Liver (tissue), 9 donors: Measurements from ENCODE around the gene INPP4B. TPM values are rescaled to one million over a fixed set of nuclear protein-coding genes. Genes with fewer than 3 reads are reported as not detected.

Experiments used
- DNase-seq: peaks from one replicate; pipeline ENCODE4 v3.0.0-alpha.2; 2017; ENCODE audit warnings: low spot score
- H3K27ac ChIP-seq, 2 donors: one replicate each; pipeline ENCODE4 v1.7.0; 2013; ENCODE audit warnings: inconsistent platforms in 2 of 2, low read length in 2 of 2, control low read depth in 1 of 2, low read depth in 1 of 2, mild to moderate bottlenecking in 1 of 2
- H3K27me3 ChIP-seq, 4 donors: one replicate each; pipeline versions ENCODE4 v1.6.1 to v1.7.0; 2013; ENCODE audit warnings: low read length in 3 of 4, inconsistent platforms in 1 of 4, mild to moderate bottlenecking in 1 of 4, moderate library complexity in 1 of 4; ENCODE audit not compliant: control insufficient read depth in 4 of 4, insufficient read depth in 4 of 4
- H3K36me3 ChIP-seq, 4 donors: one replicate each; pipeline versions ENCODE4 v1.6.1 to v1.7.0; 2013; ENCODE audit warnings: low read length in 3 of 4, mild to moderate bottlenecking in 3 of 4, low read depth in 1 of 4, moderate library complexity in 1 of 4; ENCODE audit not compliant: control insufficient read depth in 4 of 4, insufficient read depth in 3 of 4
- H3K4me1 ChIP-seq, 4 donors: one replicate each; pipeline versions ENCODE4 v1.6.1 to v1.7.0; 2013; ENCODE audit warnings: low read length in 3 of 4, mild to moderate bottlenecking in 3 of 4, moderate library complexity in 1 of 4; ENCODE audit not compliant: control insufficient read depth in 4 of 4, insufficient read depth in 4 of 4
- H3K4me3 ChIP-seq, 3 donors: one replicate each; pipeline versions ENCODE4 v1.6.1 to v1.7.0; 2013; ENCODE audit warnings: low read length in 3 of 3, control low read depth in 1 of 3, low read depth in 1 of 3, mild to moderate bottlenecking in 1 of 3
- H3K9ac ChIP-seq, 2 donors: one replicate each; pipeline ENCODE4 v1.7.0; 2013; ENCODE audit warnings: low read length in 2 of 2, mild to moderate bottlenecking in 2 of 2, moderate library complexity in 2 of 2, control low read depth in 1 of 2, low read depth in 1 of 2
- H3K9me3 ChIP-seq, 4 donors: one replicate each; pipeline versions ENCODE4 v1.6.1 to v1.7.0; 2013; ENCODE audit warnings: low read length in 3 of 4; ENCODE audit not compliant: control insufficient read depth in 4 of 4
- EGR1 ChIP-seq, 2 donors: IDR thresholded peaks; 2 replicates each; pipeline ENCODE4 v1.6.1; 2016 to 2018; ENCODE audit warnings: antibody characterized with exemption in 2 of 2, low read depth in 2 of 2
- FOXA1 ChIP-seq: IDR thresholded peaks from 2 replicates; pipeline ENCODE4 v1.6.1; 2016; ENCODE audit warnings: antibody characterized with exemption
- FOXA2 ChIP-seq: IDR thresholded peaks from 2 replicates; pipeline ENCODE4 v1.6.1; 2016; ENCODE audit warnings: antibody characterized with exemption
- GABPA ChIP-seq, 2 donors: IDR thresholded peaks in 1 of 2; conservative IDR thresholded peaks in 1 of 2; 2 replicates each; pipeline ENCODE4 v1.6.1; 2016; ENCODE audit warnings: antibody characterized with exemption in 2 of 2, mild to moderate bottlenecking in 1 of 2, moderate library complexity in 1 of 2
- HNF4A ChIP-seq, 2 donors: conservative IDR thresholded peaks; 2 replicates each; pipeline ENCODE4 v1.6.1; 2016; ENCODE audit warnings: antibody characterized with exemption in 2 of 2, mild to moderate bottlenecking in 2 of 2
- HNF4G ChIP-seq: IDR thresholded peaks from 2 replicates; pipeline ENCODE4 v1.6.1; 2016; ENCODE audit warnings: antibody characterized with exemption
- JUND ChIP-seq, 2 donors: IDR thresholded peaks; 2 replicates each; pipeline ENCODE4 v1.6.1; 2016; ENCODE audit warnings: antibody characterized with exemption in 2 of 2
- NR2F2 ChIP-seq: IDR thresholded peaks from 2 replicates; pipeline ENCODE4 v1.6.1; 2016; ENCODE audit warnings: antibody characterized with exemption
- RAD21 ChIP-seq, 2 donors: IDR thresholded peaks; 2 replicates each; pipeline ENCODE4 v1.6.1; 2016; ENCODE audit warnings: antibody characterized with exemption in 2 of 2, mild to moderate bottlenecking in 2 of 2
- RXRA ChIP-seq, 2 donors: IDR thresholded peaks; 2 replicates each; pipeline ENCODE4 v1.6.1; 2017 to 2018; ENCODE audit warnings: antibody characterized with exemption in 2 of 2, mild to moderate bottlenecking in 1 of 2
- SP1 ChIP-seq: IDR thresholded peaks from 2 replicates; pipeline ENCODE4 v1.6.1; 2018; ENCODE audit warnings: antibody characterized with exemption, mild to moderate bottlenecking
- TAF1 ChIP-seq: conservative IDR thresholded peaks from 2 replicates; pipeline ENCODE4 v1.6.1; 2016; ENCODE audit warnings: antibody characterized with exemption, mild to moderate bottlenecking
- YY1 ChIP-seq: IDR thresholded peaks from 2 replicates; pipeline ENCODE4 v1.6.1; 2016; ENCODE audit warnings: antibody characterized with exemption, mild to moderate bottlenecking
- ZBTB33 ChIP-seq: IDR thresholded peaks from 2 replicates; pipeline ENCODE4 v1.6.1; 2016; ENCODE audit warnings: antibody characterized with exemption
- WGBS: extraction: QIAGEN DNeasy Blood & Tissue Kit; methylation state at CpG from one replicate; pipeline ENCODE4 v1.1.7; 2013; 5-methylcytosine and 5-hydroxymethylcytosine counted together
- polyA plus RNA-seq, 2 donors: library from polyadenylated mRNA; stranded (reverse) in 1 of 2; unstranded in 1 of 2; fragments of 200-250 nt in 1 of 2; fragments of >200 nt in 1 of 2; fragmentation: Nextera tagmentation in 1 of 2; extraction: Ambion mirVana in 1 of 2; gene quantifications; one replicate each; pipeline versions ENCODE4 v1.2.1 to v1.2.3, GENCODE V29; 2013 to 2015
- total RNA-seq, 2 donors: library from RNA; depleted of rRNA; stranded (reverse); fragments of >200 nt; gene quantifications; one replicate each; pipeline ENCODE4 v1.2.3, GENCODE V29; 2014
- TF ChIP-seq, protein P1 (sequence below): IDR thresholded peaks from 2 replicates; pipeline ENCODE4 v1.6.1; 2016; ENCODE audit warnings: antibody characterized with exemption
- TF ChIP-seq, protein P2 (sequence below): IDR thresholded peaks from 2 replicates; pipeline ENCODE4 v1.6.1; 2016; ENCODE audit warnings: antibody characterized with exemption
- TF ChIP-seq, protein P3 (sequence below): fragments of 150-350 bp; IDR thresholded peaks from 2 replicates; pipeline ENCODE4 v1.5.1; 2017; ENCODE audit warnings: improper control_type of control experiment, low read depth, low read length; ENCODE audit not compliant: missing input control
- TF ChIP-seq, protein P4 (sequence below): IDR thresholded peaks from 2 replicates; pipeline ENCODE4 v1.6.1; 2016; ENCODE audit warnings: antibody characterized with exemption, mild to moderate bottlenecking
- donor health status: healthy.
- donor health status: healthy.
- donor health status: healthy.
- donor health status: healthy.
- donor health status: healthy.

INPP4B gene
- total and polyA plus RNA-seq, 4 donors, result 0.43 to 2.8 (median 1.6) TPM

DNA sequence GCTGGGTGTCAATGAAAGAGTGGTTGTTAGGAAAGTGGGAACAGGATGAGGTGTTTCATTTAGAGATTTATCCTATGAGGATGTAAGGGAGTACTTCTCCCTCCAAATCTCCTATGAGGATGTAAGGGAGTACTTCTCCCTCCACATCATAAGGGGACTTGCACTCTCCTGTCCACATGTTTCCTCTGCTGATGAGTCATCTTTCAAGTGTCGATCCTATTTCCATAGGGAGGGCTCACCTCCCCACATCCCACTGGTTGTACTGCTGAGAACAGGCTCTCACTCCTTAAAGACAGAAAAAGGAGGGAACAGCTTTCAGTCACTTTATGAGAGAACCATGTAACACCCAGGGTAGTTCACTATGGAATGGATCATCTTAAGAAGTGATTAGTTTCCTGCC, 65.0 kb downstream of the INPP4B start:
- Histone ChIP-seq H3K27me3 (no peaks in the 10 kb centered on the region), H3K9me3 (no peaks in the 10 kb centered on the region), H3K27ac (no peak overlapping the region), H3K4me3 (no peak overlapping the region), H3K4me1 (no peaks in the 10 kb centered on the region), H3K36me3 (no peaks in the 10 kb centered on the region), H3K9ac (no peak overlapping the region)
- TF ChIP-seq, protein P1, sequence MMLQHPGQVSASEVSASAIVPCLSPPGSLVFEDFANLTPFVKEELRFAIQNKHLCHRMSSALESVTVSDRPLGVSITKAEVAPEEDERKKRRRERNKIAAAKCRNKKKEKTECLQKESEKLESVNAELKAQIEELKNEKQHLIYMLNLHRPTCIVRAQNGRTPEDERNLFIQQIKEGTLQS, result no peak
- TF ChIP-seq FOXA2 (no peak), GABPA (IDR thresholded peaks at IDR 0.05 in 1 of 2, conservative IDR thresholded peaks at IDR 0.05 in 1 of 2) (no peak), HNF4G (no peak), RAD21 (IDR thresholded peaks at IDR 0.05) (no peak), ZBTB33 (no peak), JUND (IDR thresholded peaks at IDR 0.05) (no peak), FOXA1 (no peak), EGR1 (IDR thresholded peaks at IDR 0.05; ENCODE audit: low read depth in 2 of 2) (no peak), NR2F2 (no peak), RXRA (IDR thresholded peaks at IDR 0.05) (no peak), YY1 (no peak), TAF1 (no peak), SP1 (no peak), HNF4A (conservative IDR thresholded peaks at IDR 0.05) (no peak)
- TF ChIP-seq, protein P2, sequence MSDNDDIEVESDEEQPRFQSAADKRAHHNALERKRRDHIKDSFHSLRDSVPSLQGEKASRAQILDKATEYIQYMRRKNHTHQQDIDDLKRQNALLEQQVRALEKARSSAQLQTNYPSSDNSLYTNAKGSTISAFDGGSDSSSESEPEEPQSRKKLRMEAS, result no peak
- TF ChIP-seq, protein P3, sequence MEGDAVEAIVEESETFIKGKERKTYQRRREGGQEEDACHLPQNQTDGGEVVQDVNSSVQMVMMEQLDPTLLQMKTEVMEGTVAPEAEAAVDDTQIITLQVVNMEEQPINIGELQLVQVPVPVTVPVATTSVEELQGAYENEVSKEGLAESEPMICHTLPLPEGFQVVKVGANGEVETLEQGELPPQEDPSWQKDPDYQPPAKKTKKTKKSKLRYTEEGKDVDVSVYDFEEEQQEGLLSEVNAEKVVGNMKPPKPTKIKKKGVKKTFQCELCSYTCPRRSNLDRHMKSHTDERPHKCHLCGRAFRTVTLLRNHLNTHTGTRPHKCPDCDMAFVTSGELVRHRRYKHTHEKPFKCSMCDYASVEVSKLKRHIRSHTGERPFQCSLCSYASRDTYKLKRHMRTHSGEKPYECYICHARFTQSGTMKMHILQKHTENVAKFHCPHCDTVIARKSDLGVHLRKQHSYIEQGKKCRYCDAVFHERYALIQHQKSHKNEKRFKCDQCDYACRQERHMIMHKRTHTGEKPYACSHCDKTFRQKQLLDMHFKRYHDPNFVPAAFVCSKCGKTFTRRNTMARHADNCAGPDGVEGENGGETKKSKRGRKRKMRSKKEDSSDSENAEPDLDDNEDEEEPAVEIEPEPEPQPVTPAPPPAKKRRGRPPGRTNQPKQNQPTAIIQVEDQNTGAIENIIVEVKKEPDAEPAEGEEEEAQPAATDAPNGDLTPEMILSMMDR, result no peak
- TF ChIP-seq, protein P4, sequence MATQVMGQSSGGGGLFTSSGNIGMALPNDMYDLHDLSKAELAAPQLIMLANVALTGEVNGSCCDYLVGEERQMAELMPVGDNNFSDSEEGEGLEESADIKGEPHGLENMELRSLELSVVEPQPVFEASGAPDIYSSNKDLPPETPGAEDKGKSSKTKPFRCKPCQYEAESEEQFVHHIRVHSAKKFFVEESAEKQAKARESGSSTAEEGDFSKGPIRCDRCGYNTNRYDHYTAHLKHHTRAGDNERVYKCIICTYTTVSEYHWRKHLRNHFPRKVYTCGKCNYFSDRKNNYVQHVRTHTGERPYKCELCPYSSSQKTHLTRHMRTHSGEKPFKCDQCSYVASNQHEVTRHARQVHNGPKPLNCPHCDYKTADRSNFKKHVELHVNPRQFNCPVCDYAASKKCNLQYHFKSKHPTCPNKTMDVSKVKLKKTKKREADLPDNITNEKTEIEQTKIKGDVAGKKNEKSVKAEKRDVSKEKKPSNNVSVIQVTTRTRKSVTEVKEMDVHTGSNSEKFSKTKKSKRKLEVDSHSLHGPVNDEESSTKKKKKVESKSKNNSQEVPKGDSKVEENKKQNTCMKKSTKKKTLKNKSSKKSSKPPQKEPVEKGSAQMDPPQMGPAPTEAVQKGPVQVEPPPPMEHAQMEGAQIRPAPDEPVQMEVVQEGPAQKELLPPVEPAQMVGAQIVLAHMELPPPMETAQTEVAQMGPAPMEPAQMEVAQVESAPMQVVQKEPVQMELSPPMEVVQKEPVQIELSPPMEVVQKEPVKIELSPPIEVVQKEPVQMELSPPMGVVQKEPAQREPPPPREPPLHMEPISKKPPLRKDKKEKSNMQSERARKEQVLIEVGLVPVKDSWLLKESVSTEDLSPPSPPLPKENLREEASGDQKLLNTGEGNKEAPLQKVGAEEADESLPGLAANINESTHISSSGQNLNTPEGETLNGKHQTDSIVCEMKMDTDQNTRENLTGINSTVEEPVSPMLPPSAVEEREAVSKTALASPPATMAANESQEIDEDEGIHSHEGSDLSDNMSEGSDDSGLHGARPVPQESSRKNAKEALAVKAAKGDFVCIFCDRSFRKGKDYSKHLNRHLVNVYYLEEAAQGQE, result no peak
- DNase-seq, result no peak
- 48% methylated on average over 1 of the region's 1 CpG for WGBS
